HG02798 (cell line): ENCODE data around the gene NUMB.
A peak's percentile ranks its signal among the peaks of the same experiment; 100 is the strongest.

ENCODE experiments used
- ATAC-seq: cut with Tn5 transposase; IDR thresholded peaks from one replicate; pipeline ENCODE4 v1.9.1; 2021; ENCODE audit warnings: mild to moderate bottlenecking; ENCODE audit not compliant: unreplicated experiment, poor library complexity

NUMB gene

DNA sequence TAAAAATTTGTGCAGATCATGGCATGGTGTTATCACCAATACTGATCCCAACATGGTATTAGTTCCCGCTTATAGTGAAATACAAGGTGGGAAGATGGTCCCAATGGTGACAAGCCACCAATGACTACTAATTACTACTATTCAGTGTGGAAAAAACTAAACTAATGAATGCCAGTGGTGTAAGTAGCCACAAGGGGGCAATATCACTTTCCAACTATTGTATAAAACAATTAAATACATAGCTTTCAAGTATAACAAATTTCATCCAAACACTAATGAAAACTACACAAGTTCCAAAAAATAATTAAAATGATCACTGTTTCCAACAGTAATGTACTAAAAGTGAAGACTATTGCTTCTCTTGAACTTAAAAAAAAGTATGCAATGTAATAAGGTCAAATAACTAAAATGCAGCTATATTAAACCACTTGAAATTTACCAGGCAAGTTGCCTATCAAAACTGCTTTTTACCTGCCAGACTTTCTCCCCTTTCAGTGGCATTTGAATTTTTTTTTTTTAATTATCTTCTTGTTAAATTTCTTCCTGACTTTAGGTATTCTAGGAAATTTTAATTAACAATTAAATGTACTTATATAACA lies 163.0 kb downstream of the NUMB start:
- no peak for ATAC-seq

DNA sequence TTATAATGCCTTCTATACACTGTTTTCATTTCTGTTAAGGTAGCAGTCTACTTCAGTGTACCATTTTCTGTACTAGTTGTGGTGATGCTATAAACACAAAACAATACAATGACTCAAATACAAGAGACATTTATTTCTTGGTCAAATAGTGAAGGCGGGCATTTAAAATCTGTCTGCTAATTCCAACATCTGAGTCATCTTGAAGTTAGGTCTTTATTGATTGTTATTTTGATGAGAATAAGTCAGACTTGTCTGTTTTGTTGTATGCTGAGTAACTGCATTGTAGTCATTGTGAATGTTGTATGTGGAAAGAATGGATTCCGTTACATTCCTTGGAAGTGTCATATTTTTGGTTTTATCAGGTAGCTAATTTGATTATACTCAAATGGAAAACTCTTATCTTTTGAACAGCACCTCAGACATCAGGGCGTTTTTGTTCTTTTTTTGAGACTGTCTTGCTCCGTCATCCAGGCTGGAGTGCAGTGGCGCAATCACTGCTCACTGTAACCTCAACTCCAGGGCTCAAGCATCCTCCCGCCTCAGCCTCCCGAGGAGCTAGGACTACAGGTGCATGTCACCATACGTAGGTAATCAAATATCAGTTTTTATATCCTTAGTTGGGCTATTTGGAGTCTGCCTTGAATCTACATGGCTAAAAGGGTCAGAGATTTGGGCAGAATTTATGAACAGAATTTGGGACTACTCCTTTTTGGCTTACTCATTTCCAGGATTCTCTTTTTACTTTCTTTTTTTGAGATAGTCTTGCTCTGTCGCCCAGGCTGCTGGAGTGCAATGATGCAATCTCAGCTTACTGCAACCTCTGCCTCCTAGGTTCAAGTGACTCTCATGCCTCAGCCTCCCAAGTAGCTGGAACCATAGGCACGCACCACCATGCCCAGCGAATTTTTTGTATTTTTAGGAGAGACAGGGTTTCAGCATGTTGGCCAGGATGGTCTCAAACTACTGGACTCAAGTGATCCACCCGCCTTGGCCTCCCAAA lies 164.3 kb downstream of the NUMB start:
- no peak for ATAC-seq

DNA sequence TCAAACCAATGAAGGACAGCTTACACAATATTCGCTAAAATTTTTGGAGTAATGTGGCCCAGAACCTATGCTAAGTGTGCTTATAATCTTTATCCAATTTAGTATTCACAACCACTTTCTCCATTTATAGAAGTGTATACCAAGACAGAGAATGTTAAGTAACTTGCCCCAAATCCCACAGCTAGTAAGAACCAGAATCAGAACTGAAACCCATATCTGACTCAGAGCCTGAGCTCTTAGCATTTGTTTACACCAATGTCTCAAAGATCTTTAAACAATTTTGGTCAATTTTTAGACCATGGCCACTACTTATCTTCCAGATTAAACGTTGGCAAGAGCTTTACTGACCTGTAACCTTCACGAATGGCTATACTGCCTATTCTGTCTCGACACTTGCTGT lies 168.1 kb downstream of the NUMB start:
- peak; percentile 77 for ATAC-seq

- ATAC-seq: no peak
Measured at GRCh38 chr14:73289729-73290128, 168.6 kb downstream of the NUMB start.

- no peak for ATAC-seq
Measured at GRCh38 chr14:73289308-73289707, 169.0 kb downstream of the NUMB start.

GRCh38 chr14:73287071-73287470 lies 171.3 kb downstream of the NUMB start:
- no peak for ATAC-seq

DNA sequence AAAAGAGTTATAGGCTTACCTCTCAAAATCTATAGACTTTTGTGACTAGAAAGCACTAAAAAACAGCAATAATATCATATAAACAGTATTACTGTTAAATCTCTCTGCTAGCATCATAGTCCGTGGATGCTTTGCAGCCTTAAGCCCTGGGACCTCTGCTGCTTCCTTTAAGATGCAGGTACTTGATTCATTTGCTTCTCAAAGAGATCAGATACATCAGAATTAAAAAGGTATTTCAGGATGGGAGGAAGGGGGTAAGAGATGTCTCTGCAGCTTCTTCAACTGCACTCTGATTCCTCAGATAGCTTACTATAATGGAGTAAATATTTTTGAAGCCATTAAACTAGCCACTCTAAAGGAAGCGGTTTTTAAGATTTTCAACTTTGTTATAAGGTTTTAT lies 171.7 kb downstream of the NUMB start:
- no peak for ATAC-seq

GRCh38 chr14:73285979-73286378 lies 172.4 kb downstream of the NUMB start:
- no peak for ATAC-seq

DNA sequence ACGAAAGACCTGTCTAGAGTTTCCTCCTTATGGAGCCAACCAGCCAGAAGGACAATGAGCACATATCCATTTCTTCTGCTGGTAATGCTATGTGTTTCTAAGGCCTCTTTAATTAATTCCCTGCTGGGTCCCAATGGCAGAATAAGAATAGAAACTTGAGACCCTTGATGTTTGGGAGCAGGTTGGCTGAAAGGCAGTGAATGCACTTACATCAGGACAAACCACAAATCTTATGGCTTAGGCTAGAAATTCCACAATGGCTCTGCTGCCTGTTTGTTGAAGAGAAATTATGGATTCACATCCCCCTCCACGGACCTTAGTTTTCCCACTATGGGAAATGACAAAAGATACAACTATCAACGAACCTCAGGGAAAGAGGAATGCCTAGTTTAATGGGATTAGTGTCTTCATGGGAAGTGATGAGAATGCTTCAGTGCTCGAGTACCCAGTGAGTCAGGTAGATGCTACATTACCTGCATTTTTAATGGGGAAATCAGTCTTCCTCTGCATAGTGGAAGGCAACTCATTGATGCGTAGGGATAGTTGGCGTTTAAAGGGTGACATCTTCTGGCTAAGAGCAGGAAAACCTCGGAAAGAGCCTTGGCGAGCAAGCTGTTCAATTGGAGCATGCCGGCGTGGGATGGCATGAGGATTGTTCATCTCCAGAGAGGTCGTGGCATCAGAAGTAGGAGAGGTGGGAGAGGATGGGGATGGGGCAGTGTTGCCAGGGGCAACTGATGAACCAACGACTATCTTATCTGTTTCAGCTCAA lies 174.6 kb downstream of the NUMB start:
- ATAC-seq: no peak

DNA sequence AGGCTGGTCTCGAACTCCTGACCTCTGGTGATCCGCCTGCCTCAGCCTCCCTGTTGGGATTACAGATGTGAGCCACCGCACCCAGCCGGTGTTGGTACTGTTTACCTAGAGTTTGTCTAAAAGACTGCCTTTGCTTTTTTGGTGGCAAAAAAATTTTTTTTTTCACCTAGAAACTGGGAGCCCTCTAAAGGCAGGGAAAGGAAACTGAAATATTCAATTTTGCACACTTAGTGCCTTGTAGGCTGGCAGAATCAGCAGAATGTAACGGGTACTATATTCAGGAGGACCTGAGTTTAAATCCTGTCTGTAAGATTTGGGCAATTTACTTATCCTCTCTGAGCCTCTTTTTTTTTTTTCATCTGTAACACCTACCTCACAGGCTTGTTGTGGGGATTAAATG lies 177.4 kb downstream of the NUMB start:
- no peak for ATAC-seq

- ATAC-seq: no peak
Measured at GRCh38 chr14:73277376-73277775, 181.0 kb downstream of the NUMB start.

GRCh38 chr14:73276836-73277235 lies 181.5 kb downstream of the NUMB start:
- ATAC-seq: no peak

DNA sequence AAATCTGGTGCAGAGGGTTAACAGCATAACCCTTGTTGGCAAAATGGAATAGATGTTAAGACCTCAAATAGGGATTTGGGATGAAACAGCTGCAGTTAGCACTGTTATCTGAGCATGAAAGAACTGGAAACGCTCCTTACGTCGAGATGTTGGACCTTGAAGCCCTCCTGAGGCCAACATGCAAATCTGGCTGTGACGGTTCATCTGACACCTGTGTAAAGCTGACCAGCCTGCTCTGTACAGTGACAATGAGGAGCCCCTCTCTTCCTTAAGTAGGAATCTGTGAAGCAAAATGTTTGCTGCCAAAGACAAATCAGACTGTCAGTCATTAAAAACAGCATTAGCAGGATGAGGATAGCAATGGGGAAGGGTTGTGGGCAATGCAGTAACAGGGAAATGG lies 184.5 kb downstream of the NUMB start:
- no peak for ATAC-seq

DNA sequence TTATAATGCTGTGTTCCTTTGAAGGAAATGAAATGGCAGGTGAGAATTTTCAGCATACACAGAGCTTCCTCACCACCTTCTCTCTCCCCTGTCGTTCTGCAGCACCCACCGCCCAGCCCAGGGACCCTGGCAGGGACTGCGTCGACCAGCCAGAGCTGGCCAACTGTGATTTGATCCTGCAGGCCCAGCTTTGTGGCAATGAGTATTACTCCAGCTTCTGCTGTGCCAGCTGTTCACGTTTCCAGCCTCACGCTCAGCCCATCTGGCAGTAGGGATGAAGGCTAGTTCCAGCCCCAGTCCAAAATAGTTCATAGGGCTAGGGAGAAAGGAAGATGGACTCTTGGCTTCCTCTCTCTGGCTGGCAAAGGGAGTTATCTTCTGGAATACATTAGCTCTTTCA lies 186.0 kb downstream of the NUMB start:
- no peak for ATAC-seq

GRCh38 chr14:73269729-73270531 lies 188.4 kb downstream of the NUMB start:
- peak; percentile 71 for ATAC-seq

GRCh38 chr14:73267474-73267873 lies 190.9 kb downstream of the NUMB start:
- ATAC-seq: no peak

DNA sequence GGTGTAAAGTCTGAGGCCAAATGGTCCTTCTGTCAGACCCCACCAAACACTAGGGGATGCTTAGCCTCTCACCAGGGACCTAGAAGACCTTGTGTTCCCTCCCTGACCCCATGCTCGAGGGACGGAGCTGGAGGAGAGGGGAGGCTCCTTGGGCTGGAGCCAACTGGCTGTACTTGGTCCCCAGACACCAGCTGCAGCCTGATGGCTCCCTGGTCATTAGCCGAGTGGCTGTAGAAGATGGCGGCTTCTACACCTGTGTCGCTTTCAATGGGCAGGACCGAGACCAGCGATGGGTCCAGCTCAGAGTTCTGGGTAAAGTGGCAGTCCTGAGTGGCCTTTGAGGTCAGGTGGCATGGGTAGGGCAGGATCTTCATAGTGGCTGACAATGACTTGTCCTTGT lies 192.0 kb downstream of the NUMB start:
- ATAC-seq: no peak

GRCh38 chr14:73265721-73266046 lies 192.7 kb downstream of the NUMB start:
- no peak for ATAC-seq

DNA sequence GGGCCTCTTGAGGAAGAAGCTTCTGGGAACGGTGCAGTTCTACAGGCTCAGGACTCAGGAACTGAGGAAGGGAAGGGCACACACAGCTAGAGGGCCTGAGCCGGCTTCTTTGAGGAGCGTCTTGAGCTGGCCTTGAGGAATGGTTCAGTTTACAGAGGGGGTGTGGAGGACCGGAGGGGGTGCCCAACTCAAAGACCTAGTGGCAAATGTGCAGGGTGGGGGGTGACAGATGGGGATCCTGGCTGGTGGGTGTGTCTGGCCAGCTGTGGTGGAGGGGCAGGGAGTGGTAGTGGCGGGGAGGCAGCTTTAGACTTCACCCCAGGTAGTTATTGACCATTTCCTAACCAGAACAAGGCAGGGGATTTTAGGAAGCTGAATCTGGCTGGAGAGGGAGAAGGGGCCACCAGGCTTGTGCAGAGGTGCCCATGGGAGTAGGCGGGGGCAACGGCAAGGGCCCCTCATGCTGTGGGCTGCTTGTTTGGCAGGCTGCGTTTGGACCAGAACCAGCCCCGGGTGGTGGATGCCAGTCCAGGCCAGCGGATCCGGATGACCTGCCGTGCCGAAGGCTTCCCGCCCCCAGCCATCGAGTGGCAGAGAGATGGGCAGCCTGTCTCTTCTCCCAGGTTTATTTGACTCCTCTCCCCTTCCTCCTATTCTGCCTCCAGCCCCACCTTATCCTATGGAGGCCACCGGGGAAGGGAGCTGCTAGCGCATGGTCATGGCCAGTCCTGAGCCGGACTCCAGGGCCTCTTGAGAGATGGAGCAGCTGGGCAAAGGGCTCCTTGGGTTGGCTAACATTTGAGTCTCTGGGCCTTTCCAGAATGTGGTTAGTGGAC lies 193.2 kb downstream of the NUMB start:
- no peak for ATAC-seq
